HUES48 (cell line): ENCODE results near the gene C1orf115.
"Not testable (repeated sequence)": the region's sequence is repeated elsewhere in the genome, so short reads cannot be mapped to it uniquely, and the experiment has no call there.

Source experiments
- H3K27ac ChIP-seq: one replicate; pipeline ENCODE4 v1.7.0; 2013; ENCODE audit warnings: low read depth, low read length, inconsistent platforms
- H3K27me3 ChIP-seq: 2 replicates; pipeline ENCODE4 v1.6.1; 2013; ENCODE audit warnings: mild to moderate bottlenecking, low read length; ENCODE audit not compliant: control insufficient read depth, insufficient read depth
- H3K36me3 ChIP-seq: 2 replicates; pipeline ENCODE4 v1.6.1; 2013; ENCODE audit warnings: low read length; ENCODE audit not compliant: control insufficient read depth, insufficient read depth
- H3K4me1 ChIP-seq: 2 replicates; pipeline ENCODE4 v1.6.1; 2013; ENCODE audit warnings: mild to moderate bottlenecking, low read length; ENCODE audit not compliant: control insufficient read depth, insufficient read depth
- H3K4me3 ChIP-seq: 2 replicates; pipeline ENCODE4 v1.5.1; 2013; ENCODE audit warnings: mild to moderate bottlenecking, low read depth, low read length
- H3K9ac ChIP-seq: 2 replicates; pipeline ENCODE4 v1.6.1; 2013; ENCODE audit warnings: mild to moderate bottlenecking, low read depth, low read length, moderate library complexity
- H3K9me3 ChIP-seq: 2 replicates; pipeline ENCODE4 v1.6.1; 2013; ENCODE audit warnings: low read length; ENCODE audit not compliant: control insufficient read depth, insufficient read depth

Gene C1orf115

DNA sequence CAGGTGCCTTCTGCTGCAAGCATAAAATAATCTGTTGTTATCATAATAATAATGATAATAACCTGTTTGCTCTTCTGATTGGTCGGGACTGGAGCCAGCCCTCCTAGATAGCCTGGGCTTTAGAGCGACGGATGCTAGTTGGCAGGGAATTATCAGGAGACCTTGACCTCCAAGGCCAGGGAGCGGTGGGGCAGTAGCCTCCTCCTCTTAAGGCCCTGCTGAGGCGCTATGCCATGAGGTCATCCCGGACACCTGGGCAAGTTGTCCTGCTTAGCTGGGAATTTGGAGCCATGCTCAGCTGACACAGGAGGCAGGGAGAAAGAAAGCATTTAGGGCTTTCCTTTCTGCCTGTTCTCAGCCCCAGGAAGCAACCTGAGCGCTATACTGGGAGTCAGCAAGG is 15.6 kb downstream of the C1orf115 start:
- Histone ChIP-seq H3K9ac (no peak overlapping the region), H3K36me3 (no peaks in the 10 kb centered on the region), H3K9me3 (no peaks in the 10 kb centered on the region), H3K4me1 (0 out of 2 replicates have a peak, but pooled peaks cover 5% of the 10 kb centered on the region), H3K4me3 (no peak overlapping the region), H3K27me3 (no peaks in the 10 kb centered on the region), H3K27ac (no peak overlapping the region)

DNA sequence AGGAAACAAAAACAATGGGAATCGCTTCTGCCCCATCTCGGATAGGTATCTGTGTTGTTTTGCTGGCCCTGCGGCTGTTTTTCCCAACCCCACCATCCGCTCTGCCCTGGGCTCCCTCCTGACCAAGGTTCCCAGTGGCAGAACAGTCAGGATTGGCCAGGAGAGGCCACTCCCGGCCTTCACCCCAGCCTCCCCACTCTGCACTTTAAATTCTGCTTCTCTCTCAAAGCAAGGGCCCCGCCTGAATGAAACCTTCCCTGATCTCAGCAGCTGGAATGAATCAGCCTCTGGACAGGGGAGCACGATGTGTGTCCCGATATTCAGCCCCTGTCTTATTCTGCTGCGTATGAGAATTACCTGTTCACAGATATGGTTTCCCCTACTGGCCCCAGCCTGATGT is 16.3 kb downstream of the C1orf115 start:
- no peaks in the 10 kb centered on the region for H3K9me3 ChIP-seq
- no peak overlapping the region for H3K4me3 ChIP-seq
- no peak overlapping the region for H3K27ac ChIP-seq
- H3K9ac ChIP-seq: no peak overlapping the region
- H3K27me3 ChIP-seq: no peaks in the 10 kb centered on the region
- 0 out of 2 replicates have a peak, but pooled peaks cover 5% of the 10 kb centered on the region for H3K4me1 ChIP-seq
- no peaks in the 10 kb centered on the region for H3K36me3 ChIP-seq

DNA sequence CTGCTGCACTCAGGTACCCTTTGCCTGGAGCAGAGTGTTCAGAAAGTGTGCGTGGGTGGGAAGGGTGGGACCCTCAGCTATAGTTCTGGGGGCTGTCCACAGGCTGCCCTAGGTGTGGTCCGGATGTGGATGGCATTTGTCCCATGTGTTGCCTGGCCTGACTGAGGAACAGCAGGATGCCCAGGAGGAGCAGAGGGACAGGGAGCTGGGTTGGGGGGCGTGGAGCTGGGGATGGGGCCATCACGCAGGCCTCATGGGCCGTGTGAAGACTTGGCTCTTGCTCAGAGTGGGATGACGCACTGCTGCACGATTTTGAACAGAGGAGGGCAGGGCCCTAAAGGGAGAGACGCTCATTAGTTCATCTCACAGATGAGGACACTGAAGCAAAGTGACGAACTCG is 17.0 kb downstream of the C1orf115 start:
- Histone ChIP-seq H3K4me1 (0 out of 2 replicates have a peak, but pooled peaks cover 5% of the 10 kb centered on the region), H3K27ac (no peak overlapping the region), H3K4me3 (no peak overlapping the region), H3K36me3 (no peaks in the 10 kb centered on the region), H3K9ac (no peak overlapping the region), H3K9me3 (no peaks in the 10 kb centered on the region), H3K27me3 (no peaks in the 10 kb centered on the region)

DNA sequence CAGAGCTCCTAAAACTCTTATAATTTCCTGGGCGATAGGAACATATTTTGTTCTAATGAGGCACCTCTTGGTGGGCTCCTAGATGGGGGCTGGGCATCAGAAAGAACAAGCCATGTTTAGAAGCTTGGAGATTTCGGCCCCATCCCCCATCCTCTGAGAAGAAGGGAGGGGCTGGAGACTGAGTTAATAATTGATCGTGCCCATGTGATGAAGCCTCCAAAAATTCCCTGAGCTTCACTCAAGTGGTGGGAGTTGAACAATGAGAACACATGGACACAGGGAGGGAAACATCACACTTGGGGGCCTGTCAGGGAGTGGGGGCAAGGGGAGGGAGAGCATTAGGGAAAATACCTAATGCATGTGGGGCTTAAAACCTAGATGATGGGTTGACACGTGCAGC is 18.1 kb downstream of the C1orf115 start:
- H3K27ac ChIP-seq: no peak overlapping the region
- 0 out of 2 replicates have a peak, but pooled peaks cover 2% of the 10 kb centered on the region for H3K4me1 ChIP-seq
- H3K9ac ChIP-seq: no peak overlapping the region
- no peaks in the 10 kb centered on the region for H3K27me3 ChIP-seq
- no peak overlapping the region for H3K4me3 ChIP-seq
- no peaks in the 10 kb centered on the region for H3K9me3 ChIP-seq
- H3K36me3 ChIP-seq: no peaks in the 10 kb centered on the region

DNA sequence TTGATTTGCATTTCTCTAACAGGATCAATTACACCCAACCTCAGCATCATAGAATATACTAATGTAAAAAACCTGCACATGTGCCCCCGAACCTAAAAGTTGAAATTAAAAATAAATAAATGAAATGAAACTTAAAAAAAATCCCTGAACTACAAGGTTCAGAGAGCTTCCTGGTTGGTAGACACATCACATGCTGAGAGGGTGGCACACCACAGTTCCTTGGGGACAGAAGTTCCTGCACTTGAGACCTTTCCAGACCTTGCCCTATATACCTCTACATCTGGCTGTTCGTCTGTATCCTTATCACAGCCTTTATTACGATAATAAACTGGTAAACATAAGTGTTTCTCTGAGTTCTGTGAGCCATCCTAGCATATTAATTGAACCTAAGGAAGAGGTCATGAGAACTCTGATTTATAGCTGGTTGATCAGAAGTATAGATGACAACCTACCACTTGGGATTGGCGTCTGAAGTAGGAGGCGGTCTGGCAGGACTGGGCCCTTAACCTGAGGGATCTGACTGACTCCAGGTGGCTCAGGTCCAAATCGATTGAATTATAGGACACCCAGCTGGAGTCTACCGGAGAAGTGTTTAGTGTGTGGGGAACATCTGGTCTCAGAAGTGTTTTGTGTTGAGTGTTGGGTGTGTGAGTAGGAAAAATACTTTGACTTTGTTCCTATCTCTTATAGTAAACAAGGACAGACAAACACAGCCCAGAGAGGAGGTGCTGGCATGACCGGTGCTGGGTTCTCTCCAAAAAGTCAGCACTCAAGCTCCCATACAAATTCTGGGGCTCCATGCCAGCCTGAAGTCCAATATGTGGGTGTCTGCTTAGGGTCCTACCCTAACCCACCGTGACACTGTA is 19.0 kb downstream of the C1orf115 start:
- H3K27me3 ChIP-seq: no peaks in the 10 kb centered on the region
- no peak overlapping the region for H3K27ac ChIP-seq
- H3K4me3 ChIP-seq: no peak overlapping the region

DNA sequence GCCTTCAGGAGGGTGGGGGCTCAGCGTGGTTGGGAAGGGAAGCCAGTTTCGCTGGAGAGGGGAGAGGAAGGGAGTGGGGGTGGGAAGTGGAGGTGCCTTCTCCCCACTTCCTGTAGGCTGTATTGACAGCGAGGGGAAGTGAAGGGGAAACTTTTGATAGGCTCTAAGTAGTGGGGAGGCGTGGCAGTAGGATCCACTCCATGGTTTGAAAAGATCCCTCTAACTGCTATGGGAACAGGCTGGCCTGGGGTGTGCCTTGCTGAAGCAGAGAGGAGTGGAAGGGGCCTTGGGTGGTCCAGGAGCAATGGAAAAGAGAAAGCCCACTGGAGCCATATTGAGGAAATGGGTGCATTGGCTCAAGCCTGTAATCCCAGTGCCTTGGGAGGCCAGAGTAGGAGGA is 20.2 kb downstream of the C1orf115 start:
- Histone ChIP-seq H3K27ac (no peak overlapping the region), H3K9ac (no peak overlapping the region)

More for the DNA sequence above, 19.0 kb downstream of the C1orf115 start:
- H3K9ac ChIP-seq: no peak overlapping the region
- no peaks in the 10 kb centered on the region for H3K4me1 ChIP-seq
- H3K9me3 ChIP-seq: no peaks in the 10 kb centered on the region; the same call in 1 of the 2 replicates
- no peaks in the 10 kb centered on the region for H3K36me3 ChIP-seq

DNA sequence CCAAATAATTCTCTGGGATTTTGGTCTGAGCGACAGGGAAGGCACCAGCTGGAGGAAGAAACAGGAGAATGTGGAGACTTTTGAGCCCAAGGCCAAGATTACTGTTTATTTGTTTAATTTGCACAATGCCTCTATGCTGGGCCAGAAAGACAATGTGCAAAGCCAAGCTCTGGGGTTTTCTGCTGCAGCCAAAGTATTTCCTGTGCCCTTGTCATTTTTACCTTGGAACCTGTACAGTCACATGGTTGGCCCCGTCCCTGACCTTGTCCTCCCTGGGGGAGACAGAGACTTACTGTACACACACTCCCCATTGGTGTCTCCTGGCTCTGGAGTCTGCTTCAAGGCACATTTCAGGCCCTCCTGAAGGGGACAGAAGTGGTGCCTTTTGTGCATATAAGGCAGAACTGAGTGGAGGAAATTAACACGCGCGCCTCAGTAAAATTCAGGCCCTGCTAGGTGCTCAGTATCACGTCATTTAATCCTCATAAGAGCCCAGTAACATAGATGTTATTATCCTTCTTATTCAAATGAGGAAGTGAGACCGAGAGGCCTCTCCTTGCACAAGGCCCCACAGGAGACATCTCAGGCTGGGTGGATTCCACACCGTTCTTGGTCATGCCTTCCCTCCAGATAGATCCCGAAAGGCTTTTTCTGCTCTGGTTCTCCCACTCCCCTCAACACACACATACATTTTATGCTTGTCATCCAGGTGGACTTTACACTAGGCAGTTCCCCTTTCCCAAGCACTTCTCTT is 21.1 kb downstream of the C1orf115 start:
- H3K27ac ChIP-seq: no peak overlapping the region
- peaks cover 13% of the 10 kb centered on the region for H3K9me3 ChIP-seq
- H3K4me3 ChIP-seq: no peak overlapping the region
- no peaks in the 10 kb centered on the region for H3K27me3 ChIP-seq
- H3K36me3 ChIP-seq: no peaks in the 10 kb centered on the region
- H3K9ac ChIP-seq: no peak overlapping the region
- no peaks in the 10 kb centered on the region for H3K4me1 ChIP-seq

More for the DNA sequence above, 20.2 kb downstream of the C1orf115 start:
- H3K9me3 ChIP-seq: peaks cover 4% of the 10 kb centered on the region
- H3K4me3 ChIP-seq: no peak overlapping the region
- no peaks in the 10 kb centered on the region for H3K36me3 ChIP-seq
- H3K27me3 ChIP-seq: no peaks in the 10 kb centered on the region
- H3K4me1 ChIP-seq: no peaks in the 10 kb centered on the region

DNA sequence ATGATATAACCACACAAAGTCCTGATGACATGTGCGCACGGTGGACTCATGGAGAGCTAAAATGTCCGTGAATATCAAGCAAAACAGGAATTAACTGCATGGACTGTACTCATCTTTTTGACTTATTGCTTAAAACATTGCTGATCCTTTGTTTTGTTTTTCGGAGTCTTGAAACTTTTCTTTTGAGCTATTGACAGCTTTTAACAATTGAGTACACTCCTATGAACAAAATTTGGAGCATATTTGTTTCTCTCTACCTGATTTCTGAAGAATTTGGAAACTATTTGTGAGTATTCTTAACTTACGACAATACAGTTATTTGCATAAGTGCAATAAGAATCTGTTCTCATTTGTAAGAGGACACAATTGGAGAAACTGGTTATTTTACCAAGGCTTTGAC is 25.8 kb downstream of the C1orf115 start:
- peaks cover 14% of the 10 kb centered on the region for H3K9me3 ChIP-seq
- not testable (repeated sequence) for H3K36me3 ChIP-seq, H3K4me1 ChIP-seq, H3K27me3 ChIP-seq, H3K4me3 ChIP-seq, H3K9ac ChIP-seq, H3K27ac ChIP-seq

DNA sequence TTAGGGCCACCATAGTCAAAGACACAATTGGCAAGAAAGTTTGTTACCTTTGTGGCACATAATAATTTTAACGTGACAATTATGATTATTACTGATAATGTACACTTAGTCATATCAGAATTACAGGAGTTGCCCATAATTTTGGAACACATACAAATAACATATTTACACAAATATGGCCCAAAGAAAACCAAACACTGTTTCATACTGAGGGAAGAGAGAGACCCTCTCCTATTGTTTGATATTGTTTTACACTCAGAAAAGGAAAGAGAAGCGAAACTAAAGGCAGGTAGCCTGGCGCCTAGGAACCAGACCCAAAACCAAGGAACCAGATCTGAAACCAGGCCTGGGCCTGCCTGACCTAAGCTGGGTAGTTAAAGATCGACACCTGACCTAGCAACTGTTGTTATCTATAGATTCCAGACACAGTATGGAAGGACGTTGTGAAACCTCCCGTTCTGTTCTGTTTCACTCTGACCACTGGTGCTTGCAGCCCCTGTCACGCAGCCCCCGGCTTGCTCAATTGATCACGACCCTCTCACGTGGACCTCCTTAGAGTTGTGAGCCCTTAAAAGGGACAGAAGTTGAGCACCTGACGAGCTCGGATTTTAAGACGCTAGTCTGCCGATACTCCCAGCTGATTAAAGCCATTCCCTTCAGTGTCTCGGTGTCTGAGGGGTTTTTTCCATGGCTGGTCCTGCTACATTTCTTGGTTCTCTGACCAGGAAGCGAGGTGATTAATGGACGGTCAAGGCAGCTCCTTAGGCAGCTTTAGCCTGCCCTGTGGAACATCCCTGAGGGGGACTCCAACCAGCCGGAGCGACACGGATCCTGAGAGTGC is 27.9 kb downstream of the C1orf115 start:
- Histone ChIP-seq H3K4me1 (no peaks in the 10 kb centered on the region), H3K4me3 (no peak overlapping the region), H3K36me3 (no peaks in the 10 kb centered on the region), H3K9me3 (peaks cover 14% of the 10 kb centered on the region), H3K9ac (no peak overlapping the region), H3K27ac (no peak overlapping the region), H3K27me3 (no peaks in the 10 kb centered on the region; the same call in 1 of the 2 replicates)

DNA sequence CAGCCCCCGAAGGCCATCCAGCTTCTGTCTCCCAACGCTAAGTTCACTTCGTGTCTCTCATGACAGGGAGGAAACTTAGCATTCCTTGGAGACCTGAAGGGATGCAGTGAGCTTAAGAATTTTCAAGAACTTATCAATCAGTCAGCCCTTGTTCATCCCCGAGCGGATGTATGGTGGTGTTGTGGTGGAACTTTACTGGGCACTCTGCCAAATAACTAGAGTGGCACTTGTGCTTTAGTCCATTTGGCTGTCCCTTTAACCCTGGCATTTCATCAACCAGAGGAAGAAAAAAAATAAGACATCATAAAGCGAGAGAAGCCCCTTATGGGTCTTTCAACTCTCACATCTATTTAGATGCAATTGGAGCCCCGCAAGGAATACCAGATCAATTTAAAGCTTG is 31.1 kb downstream of the C1orf115 start:
- H3K27ac ChIP-seq, H3K9me3 ChIP-seq: not testable (repeated sequence)

More for the DNA sequence above, 31.1 kb downstream of the C1orf115 start:
- H3K36me3 ChIP-seq, H3K9ac ChIP-seq, H3K4me1 ChIP-seq, H3K27me3 ChIP-seq, H3K4me3 ChIP-seq: not testable (repeated sequence)
